MM.1S (cell line): ENCODE data around the gene SYT10.

Experiments used
- DNase-seq: peaks from one replicate; pipeline ENCODE4 v3.0.0-alpha.2; 2015
- H2AFZ ChIP-seq: fragments of 300-600 bp; sonication (generic); 2 replicates; pipeline ENCODE4 v1.6.0; 2016; ENCODE audit warnings: antibody characterized with exemption, low read length
- H3F3A ChIP-seq: fragments of 300-600 bp; sonication (generic); 2 replicates; pipeline ENCODE4 v1.6.1; 2016; ENCODE audit warnings: mild to moderate bottlenecking, antibody characterized with exemption, low read length, moderate library complexity, mixed read lengths; ENCODE audit not compliant: insufficient read depth
- H3K27ac ChIP-seq: fragments of 300-600 bp; sonication (generic); 2 replicates; pipeline ENCODE4 v1.5.1; 2016; ENCODE audit warnings: mild to moderate bottlenecking, low read length
- H3K27me3 ChIP-seq: fragments of 300-600 bp; sonication (generic); replicated peaks from 2 replicates; pipeline ENCODE4 v1.6.0; 2016; ENCODE audit warnings: low read length; ENCODE audit not compliant: insufficient read depth
- H3K36me3 ChIP-seq: fragments of 300-600 bp; sonication (generic); replicated peaks from 2 replicates; pipeline ENCODE4 v1.6.1; 2016; ENCODE audit warnings: mild to moderate bottlenecking, low read length, mixed read lengths; ENCODE audit not compliant: insufficient read depth
- H3K4me1 ChIP-seq: fragments of 300-600 bp; sonication (generic); 2 replicates; pipeline ENCODE4 v1.6.1; 2016; ENCODE audit warnings: low read length, mixed read lengths
- H3K4me2 ChIP-seq: fragments of 300-600 bp; sonication (generic); 2 replicates; pipeline ENCODE4 v1.6.0; 2016; ENCODE audit warnings: low read depth, low read length
- H3K4me3 ChIP-seq: fragments of 300-600 bp; sonication (generic); 2 replicates; pipeline ENCODE4 v1.5.1; 2016; ENCODE audit warnings: low read length, mixed read lengths
- H3K79me2 ChIP-seq: fragments of 300-600 bp; sonication (generic); 2 replicates; pipeline ENCODE4 v1.6.1; 2016; ENCODE audit warnings: mixed run types, low read length, mixed read lengths
- H3K9ac ChIP-seq: fragments of 300-600 bp; sonication (generic); 2 replicates; pipeline ENCODE4 v1.6.1; 2016; ENCODE audit warnings: low read length, mixed read lengths
- H3K9me2 ChIP-seq: fragments of 300-600 bp; sonication (generic); replicated peaks from 2 replicates; pipeline ENCODE4 v1.6.1; 2016; ENCODE audit warnings: mild to moderate bottlenecking, low read length, mixed read lengths; ENCODE audit not compliant: insufficient read depth
- H3K9me3 ChIP-seq: fragments of 300-600 bp; sonication (generic); replicated peaks from 2 replicates; pipeline ENCODE4 v1.6.1; 2016; ENCODE audit warnings: mild to moderate bottlenecking, low read length, mixed read lengths; ENCODE audit not compliant: insufficient read depth
- H4K20me1 ChIP-seq: fragments of 300-600 bp; sonication (generic); 2 replicates; pipeline ENCODE4 v1.6.1; 2016; ENCODE audit warnings: mild to moderate bottlenecking, low read length, moderate library complexity, mixed read lengths; ENCODE audit not compliant: insufficient read depth
- EZH2 ChIP-seq: fragments of 300-600 bp; sonication (generic); optimal IDR thresholded peaks from 2 replicates; pipeline ENCODE3; 2017; ENCODE audit warnings: low read depth, mild to moderate bottlenecking, antibody characterized with exemption, low read length, mixed read lengths
- EZH2phosphoT487 ChIP-seq: fragments of 300-600 bp; sonication (generic); IDR thresholded peaks from 2 replicates; pipeline ENCODE4 v1.6.1; 2018; ENCODE audit warnings: antibody characterized with exemption, low read length
- TF ChIP-seq, protein P1 (sequence below): fragments of 300-600 bp; sonication (generic); IDR thresholded peaks from 2 replicates; pipeline ENCODE4 v1.5.1; 2016; ENCODE audit warnings: antibody characterized with exemption, low read length, mixed read lengths

SYT10 gene

DNA sequence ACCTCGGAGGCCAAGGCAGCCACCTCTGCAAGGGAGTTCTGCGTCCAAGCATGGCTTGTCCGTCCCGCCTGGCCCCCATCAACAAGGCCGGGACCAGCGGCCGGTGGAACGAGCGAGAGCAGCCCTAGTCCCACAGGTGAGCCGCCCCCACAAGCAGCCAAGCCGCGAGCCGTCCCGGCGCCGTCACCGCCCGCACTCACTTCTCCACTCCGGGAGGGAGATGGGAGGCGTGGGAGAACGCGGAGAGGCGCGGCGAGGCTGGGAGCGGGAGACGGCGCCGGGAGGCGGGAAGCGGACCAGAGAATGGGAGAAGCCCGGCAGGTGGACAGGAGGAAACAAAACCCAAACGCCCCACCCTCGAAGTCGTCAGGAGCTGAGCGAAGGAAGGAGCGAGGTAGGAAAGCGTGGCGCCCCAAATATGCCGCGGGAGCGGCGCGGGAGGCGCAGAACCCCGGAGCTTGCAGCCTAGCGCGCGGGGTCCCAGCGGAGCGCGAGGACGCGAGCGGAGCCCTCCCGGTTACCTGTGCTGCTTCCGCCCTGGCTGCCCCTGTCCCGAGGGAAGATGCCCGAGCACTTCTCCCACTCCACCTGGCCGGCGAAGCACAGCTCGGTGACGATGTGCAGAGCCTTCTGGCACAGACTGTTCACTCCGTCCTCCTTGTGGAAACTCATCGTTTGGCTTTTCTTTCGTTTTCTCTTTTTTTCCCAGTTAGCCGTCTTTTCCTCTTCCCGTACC is 600 bp downstream of the SYT10 start:
- TF ChIP-seq EZH2 (no peak), EZH2phosphoT487 (no peak)
- no peaks in the 10 kb centered on the region for H3K79me2 ChIP-seq
- H3K27me3 ChIP-seq = no peaks in the 10 kb centered on the region
- no peaks in the 10 kb centered on the region for H3K9me2 ChIP-seq
- no peak for DNase-seq
- H4K20me1 ChIP-seq = no peaks in the 10 kb centered on the region
- no peak overlapping the region for H3K9ac ChIP-seq
- H3K27ac ChIP-seq = no peak overlapping the region
- H3K4me3 ChIP-seq = no peak overlapping the region
- no peak overlapping the region for H3K4me2 ChIP-seq
- no peaks in the 10 kb centered on the region for H3K4me1 ChIP-seq
- H3K36me3 ChIP-seq = no peaks in the 10 kb centered on the region
- no peaks in the 10 kb centered on the region for H3F3A ChIP-seq
- H3K9me3 ChIP-seq = no peaks in the 10 kb centered on the region
- no peak overlapping the region for H2AFZ ChIP-seq

DNA sequence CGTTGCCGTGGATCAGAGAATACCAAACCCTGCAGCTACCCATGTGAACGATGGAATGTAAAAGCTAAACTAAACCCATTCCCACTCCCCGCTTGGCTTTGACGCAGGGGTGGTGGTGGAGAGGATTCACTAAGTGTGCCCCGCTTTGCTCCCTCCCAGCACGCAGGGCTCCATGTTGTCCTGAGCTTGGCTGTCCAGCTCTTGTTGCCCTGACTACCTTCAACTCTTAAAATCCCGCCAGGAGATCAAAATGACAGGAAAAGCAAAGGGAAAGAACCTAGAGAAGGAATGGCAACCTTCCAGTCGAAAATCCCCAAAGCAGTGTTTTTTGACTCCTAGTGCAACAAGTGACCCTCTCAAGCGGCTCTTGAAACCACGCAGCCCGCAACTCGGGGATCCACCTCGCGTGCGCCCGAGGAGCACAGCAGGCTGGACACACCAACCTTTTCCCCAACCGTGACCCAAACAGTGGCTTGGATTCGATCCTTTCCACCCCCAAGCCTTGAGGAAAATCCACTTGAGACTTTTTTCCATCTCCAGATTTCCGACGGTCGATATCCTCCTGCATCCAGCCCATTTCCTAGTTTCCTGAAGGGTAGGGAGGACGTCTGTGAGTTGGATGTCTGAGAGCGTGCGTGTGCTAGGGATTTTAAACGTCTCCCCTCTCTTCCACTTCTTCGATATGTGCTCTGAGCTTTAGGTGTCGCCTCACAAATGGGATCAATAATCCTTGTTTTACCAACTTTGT is 1.4 kb downstream of the SYT10 start:
- H3K27ac ChIP-seq = no peak overlapping the region
- H3K36me3 ChIP-seq = no peaks in the 10 kb centered on the region
- H3K4me1 ChIP-seq = no peaks in the 10 kb centered on the region
- TF ChIP-seq EZH2 (no peak), EZH2phosphoT487 (no peak)
- TF ChIP-seq, protein P1, sequence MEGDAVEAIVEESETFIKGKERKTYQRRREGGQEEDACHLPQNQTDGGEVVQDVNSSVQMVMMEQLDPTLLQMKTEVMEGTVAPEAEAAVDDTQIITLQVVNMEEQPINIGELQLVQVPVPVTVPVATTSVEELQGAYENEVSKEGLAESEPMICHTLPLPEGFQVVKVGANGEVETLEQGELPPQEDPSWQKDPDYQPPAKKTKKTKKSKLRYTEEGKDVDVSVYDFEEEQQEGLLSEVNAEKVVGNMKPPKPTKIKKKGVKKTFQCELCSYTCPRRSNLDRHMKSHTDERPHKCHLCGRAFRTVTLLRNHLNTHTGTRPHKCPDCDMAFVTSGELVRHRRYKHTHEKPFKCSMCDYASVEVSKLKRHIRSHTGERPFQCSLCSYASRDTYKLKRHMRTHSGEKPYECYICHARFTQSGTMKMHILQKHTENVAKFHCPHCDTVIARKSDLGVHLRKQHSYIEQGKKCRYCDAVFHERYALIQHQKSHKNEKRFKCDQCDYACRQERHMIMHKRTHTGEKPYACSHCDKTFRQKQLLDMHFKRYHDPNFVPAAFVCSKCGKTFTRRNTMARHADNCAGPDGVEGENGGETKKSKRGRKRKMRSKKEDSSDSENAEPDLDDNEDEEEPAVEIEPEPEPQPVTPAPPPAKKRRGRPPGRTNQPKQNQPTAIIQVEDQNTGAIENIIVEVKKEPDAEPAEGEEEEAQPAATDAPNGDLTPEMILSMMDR = no peak
- H3K4me2 ChIP-seq = no peak overlapping the region
- no peaks in the 10 kb centered on the region for H4K20me1 ChIP-seq
- H2AFZ ChIP-seq = no peak overlapping the region
- H3K4me3 ChIP-seq = no peak overlapping the region
- DNase-seq = no peak
- H3K9me2 ChIP-seq = no peaks in the 10 kb centered on the region
- no peak overlapping the region for H3K9ac ChIP-seq
- H3K27me3 ChIP-seq = no peaks in the 10 kb centered on the region
- H3K79me2 ChIP-seq = no peaks in the 10 kb centered on the region
- H3F3A ChIP-seq = no peaks in the 10 kb centered on the region
- no peaks in the 10 kb centered on the region for H3K9me3 ChIP-seq

DNA sequence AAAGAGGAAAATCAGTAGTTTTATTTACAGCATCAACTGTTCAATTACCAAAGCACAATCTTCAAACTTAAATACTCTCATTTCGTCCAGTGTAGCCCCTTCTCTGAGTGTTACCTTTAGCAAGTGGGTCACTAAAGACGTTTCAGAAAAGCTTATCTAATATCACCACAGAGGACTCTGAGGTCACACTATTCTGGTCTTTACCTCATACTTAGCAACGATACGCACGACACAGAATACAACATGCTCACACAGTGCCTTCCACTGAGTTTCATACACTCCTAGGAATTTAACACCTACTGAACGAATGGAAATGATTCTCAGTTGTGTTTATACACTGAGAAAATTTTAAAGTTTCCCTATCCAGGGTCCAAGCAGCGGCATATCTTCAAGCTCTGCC is 2.0 kb downstream of the SYT10 start:
- DNase-seq = no peak
- TF ChIP-seq EZH2 = no peak
- no peak for TF ChIP-seq EZH2phosphoT487
- TF ChIP-seq, protein P1 = no peak
- H3K27me3 ChIP-seq = no peaks in the 10 kb centered on the region
- H3K9me2 ChIP-seq = no peaks in the 10 kb centered on the region
- H3K4me2 ChIP-seq = no peak overlapping the region
- H3K79me2 ChIP-seq = no peaks in the 10 kb centered on the region
- no peak overlapping the region for H3K27ac ChIP-seq
- no peaks in the 10 kb centered on the region for H3K36me3 ChIP-seq
- no peak overlapping the region for H3K9ac ChIP-seq
- H4K20me1 ChIP-seq = no peaks in the 10 kb centered on the region
- H3K9me3 ChIP-seq = no peaks in the 10 kb centered on the region
- H3K4me3 ChIP-seq = no peak overlapping the region
- H3F3A ChIP-seq = no peaks in the 10 kb centered on the region
- H3K4me1 ChIP-seq = no peaks in the 10 kb centered on the region
- no peak overlapping the region for H2AFZ ChIP-seq

DNA sequence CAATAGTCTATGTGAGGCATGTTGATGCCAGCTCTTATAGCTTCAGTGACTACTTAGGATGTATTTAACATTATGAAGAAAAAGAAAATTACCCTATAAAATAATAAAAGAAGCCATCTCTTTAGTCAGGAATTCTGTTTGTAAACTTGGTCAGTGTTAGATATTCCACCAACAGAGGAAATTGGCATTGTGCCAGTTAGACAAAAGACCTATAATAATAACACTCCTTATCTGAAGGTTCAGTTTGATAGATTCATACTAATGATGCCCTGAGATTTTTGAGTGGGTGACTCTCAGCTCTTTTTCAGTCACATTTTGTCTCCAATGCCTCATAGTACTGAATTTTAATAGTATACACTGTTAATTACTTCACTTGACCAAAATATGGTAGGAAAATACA is 6.6 kb downstream of the SYT10 start:
- no peak overlapping the region for H3K9ac ChIP-seq
- DNase-seq = no peak
- H3K9me2 ChIP-seq = no peaks in the 10 kb centered on the region
- H3K9me3 ChIP-seq = no peaks in the 10 kb centered on the region
- no peaks in the 10 kb centered on the region for H3K27me3 ChIP-seq
- H3K27ac ChIP-seq = no peak overlapping the region
- H3K79me2 ChIP-seq = no peaks in the 10 kb centered on the region
- no peaks in the 10 kb centered on the region for H3F3A ChIP-seq
- no peak overlapping the region for H2AFZ ChIP-seq
- H3K36me3 ChIP-seq = no peaks in the 10 kb centered on the region
- TF ChIP-seq, protein P1 = no peak
- TF ChIP-seq EZH2 = no peak
- no peak for TF ChIP-seq EZH2phosphoT487
- H4K20me1 ChIP-seq = no peaks in the 10 kb centered on the region
- H3K4me1 ChIP-seq = no peaks in the 10 kb centered on the region
- H3K4me3 ChIP-seq = no peak overlapping the region
- H3K4me2 ChIP-seq = no peak overlapping the region
